PC-3 (cell line): ENCODE data around the gene C16orf96.

Experiments
- EZH2 ChIP-seq: fragments of 300-600 bp; sonication (generic); IDR thresholded peaks from one replicate; pipeline ENCODE4 v1.6.1; 2017; ENCODE audit warnings: antibody characterized with exemption, mild to moderate bottlenecking, low read length; ENCODE audit not compliant: unreplicated experiment
- EZH2phosphoT487 ChIP-seq: fragments of 300-600 bp; sonication (generic); IDR thresholded peaks from 2 replicates; pipeline ENCODE4 v1.6.1; 2018; ENCODE audit warnings: mild to moderate bottlenecking, antibody characterized with exemption, low read length, borderline replicate concordance
- TF ChIP-seq, protein P1 (sequence below): fragments of 300-600 bp; sonication (generic); conservative IDR thresholded peaks from 2 replicates; pipeline ENCODE4 v1.5.1; 2017; ENCODE audit warnings: antibody characterized with exemption, low read depth, mild to moderate bottlenecking, low read length

DNA sequence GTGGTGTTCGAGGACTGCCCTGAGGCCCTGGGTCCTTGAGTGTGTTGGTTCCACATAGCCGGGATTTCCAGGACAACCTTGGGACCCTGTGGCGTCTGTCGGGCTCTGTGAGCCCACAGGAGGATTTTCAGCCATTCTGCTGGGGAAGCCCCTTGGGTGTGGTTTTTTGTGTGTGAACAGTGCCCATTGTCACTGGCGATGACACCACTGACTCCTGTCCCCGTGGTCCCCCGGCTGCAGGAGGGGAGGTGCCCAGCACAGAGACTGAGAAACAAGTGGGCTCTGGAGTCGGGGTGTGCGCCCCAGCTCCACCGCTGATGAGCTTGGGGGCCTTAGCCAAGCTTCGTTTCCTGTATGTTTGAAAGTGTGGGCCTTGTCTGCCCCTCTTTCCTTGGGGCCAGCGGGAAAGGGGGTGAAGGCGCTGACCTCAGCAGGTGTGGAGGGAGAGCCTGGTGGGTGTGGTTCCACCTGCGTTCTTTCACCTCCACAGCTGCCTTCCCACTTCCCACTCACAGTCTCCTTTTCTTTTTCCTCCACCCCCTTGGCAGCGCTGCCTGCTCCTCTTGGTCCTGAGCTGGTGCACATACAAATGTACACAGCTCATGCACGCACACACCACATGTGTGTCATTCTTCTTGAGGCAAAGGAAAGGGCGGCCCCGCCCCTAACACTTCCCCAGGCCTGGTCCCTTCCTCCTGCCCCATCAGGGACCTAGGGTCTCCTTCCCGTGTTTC lies 84.6 kb downstream of the C16orf96 start:
- TF ChIP-seq, protein P1, sequence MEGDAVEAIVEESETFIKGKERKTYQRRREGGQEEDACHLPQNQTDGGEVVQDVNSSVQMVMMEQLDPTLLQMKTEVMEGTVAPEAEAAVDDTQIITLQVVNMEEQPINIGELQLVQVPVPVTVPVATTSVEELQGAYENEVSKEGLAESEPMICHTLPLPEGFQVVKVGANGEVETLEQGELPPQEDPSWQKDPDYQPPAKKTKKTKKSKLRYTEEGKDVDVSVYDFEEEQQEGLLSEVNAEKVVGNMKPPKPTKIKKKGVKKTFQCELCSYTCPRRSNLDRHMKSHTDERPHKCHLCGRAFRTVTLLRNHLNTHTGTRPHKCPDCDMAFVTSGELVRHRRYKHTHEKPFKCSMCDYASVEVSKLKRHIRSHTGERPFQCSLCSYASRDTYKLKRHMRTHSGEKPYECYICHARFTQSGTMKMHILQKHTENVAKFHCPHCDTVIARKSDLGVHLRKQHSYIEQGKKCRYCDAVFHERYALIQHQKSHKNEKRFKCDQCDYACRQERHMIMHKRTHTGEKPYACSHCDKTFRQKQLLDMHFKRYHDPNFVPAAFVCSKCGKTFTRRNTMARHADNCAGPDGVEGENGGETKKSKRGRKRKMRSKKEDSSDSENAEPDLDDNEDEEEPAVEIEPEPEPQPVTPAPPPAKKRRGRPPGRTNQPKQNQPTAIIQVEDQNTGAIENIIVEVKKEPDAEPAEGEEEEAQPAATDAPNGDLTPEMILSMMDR, result no peak
- TF ChIP-seq EZH2phosphoT487 (no peak), EZH2 (no peak)
